CMK (cell line): ENCODE data around the gene IRF2.

ENCODE experiments used
- DNase-seq: peaks from one replicate; pipeline ENCODE4 v3.0.0-alpha.2; 2010; ENCODE audit warnings: low read depth

IRF2 gene

DNA sequence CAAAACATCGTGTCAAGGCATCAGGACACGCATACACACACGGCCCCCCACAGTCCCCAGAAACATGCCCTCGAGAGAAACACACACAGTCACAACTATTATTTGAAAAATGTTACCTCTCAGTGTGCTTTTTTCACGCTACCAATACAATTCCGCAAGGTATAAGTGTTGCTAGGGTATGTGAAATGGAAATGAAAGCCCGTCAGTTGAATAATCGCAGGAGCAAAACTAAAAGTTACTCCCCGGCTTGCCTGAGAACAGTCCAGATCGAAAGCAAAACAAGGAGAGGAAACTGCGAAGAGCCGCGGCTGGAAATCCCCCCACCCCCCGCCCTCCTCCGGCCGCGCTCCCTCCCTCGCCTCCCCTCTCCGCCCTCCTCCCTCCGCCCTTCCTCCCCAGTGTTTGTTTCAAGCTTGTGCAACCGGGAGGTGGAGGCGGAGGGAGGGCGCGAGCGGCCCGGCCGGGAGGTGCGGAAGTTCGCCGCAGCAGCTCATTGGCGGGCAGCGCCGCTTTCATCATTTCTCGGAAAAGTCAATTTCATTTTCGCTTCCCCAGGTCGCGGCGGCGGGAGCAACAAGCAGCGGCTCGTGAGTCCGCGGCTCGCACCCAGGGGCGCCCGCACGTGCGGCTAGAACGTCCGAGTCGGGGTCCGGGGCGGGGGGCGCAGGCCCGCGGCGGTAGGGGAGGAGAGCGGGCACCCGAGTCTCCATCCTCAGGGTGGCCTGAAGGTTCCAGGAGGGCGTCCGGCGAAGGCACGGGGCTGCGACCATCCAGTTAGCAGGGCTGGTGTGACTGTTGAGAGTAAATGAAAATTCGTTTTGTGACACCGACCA lies at the start of gene IRF2:
Gene IRF2 (minus strand): TSS at position 288 of the 833 bp plus-strand sequence. CDS start 45,486 bp downstream, outside the sequence.
- peak; percentile 88 for DNase-seq

DNA sequence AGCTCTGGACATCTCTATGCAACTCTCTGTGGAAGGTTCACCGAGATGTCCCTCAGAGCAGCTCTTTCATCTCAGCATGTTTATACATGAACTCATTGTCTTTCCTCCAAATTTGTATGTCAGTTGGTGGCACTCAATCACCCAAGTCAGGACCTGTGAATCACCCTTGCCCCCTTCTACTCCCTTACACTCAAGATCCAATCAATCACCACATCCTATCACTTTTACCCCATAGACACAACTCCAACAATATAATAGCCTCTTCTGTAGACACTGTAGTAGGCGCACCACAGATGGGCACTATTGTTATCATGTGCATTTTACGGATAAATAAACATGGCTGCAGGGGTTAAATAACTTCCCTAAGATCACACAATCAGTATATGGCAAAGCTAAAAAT lies 41.3 kb upstream of the IRF2 start:
- DNase-seq: no peak

DNA sequence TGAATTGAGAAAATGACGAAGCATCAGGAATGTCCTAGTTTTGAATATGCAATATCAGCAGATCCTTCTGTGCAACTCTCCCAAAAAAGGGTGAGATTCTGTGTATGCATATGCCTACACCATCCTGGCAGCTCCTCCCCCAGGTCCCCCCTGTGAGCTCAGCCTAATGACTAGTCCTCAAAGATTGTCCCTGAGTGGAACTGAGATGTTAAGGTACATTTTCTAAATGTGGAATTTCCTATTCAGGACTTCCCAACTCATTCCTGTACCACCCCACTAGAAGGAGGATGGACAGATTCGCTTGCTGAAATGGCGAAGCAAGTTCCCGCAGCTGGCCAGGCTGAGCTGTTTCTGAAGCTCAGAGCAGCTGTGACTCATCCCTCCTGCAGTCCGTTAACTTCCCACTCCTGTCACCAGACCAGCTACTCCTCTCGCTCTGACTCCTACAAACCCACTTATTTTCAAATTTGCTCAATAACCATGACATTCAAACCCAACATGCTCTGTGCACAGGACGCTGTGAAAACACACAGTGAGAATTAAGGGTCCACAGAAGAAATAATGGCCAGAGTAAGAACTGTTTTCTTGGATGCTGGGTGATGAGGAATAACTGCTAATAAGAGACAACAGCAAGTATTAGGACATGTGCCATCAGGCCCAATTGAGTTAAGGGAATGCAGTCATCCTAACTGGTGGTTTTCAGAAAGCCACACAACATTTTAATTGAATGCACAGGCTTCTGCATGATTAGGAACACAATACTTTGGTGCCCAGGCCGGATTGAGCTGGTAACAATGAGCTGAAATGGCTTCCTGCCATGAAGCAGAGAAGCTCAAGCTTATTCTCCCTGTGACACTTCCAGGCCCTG lies 40.0 kb upstream of the IRF2 start:
- no peak for DNase-seq

DNA sequence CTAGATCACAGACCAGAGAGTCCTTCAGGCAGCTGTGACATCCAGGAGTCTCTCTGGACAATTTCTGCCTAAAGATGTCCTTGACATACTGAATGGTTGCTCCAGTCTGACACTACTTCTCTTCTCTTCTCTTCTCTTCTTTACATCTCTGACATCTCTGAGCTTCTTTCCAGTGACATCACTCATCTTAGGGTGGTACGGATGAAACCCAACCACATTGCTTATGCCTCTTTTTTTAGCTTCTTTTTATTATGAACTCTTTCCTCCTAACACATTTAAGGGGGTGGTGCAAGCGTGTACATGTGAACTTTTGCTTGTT lies 39.4 kb upstream of the IRF2 start:
- no peak for DNase-seq

- no peak for DNase-seq
These were observed 36.8 kb upstream of the IRF2 start for GRCh38 chr4:184511156-184511555.

DNA sequence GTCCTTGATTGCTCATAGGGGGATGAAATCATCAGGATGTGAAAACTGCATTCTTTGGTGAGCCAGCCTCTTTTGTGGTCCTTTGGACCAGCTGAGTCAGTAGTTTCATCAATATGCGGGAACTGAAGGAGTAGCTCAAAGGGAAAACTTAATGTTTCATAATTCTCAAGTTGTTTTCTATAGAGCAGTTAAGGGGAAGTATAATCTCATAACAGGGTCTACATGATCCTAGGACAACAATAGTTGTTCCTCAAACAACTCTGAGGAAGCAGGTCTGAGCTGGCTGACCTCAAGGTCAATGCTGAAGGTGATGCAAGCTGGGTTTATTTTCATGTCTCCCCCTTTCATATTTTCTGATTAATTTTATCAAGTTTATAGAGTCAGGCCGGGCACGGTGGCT lies 36.1 kb upstream of the IRF2 start:
- no peak for DNase-seq

DNA sequence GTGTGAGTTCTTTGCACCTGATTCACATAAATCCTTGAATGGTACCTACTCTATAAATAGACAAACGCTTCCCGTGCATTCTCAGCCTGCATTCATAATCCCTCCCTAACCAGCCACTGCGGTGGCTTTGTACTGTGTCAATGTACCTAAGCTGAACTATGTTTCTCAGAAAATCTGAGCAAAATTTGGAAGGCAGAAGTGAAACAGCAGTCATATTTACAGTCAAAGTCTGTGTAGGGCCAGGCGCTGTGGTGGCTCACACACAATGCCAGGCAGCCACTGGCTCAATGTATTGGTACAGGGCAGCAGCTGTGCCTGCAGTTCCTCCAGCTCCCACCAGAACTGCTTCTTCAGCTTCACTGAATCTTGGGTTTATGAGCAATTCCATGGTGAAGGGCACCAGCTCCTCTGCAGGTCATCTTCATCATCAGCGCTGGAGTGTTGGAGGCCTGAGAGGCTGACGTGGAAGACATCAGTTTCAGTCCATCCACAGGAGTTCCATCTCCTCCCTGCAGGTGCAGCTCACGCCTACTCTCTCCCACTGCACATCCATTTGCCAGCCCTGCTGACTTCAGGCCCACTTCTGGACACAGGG lies 32.3 kb upstream of the IRF2 start:
- DNase-seq: no peak

DNA sequence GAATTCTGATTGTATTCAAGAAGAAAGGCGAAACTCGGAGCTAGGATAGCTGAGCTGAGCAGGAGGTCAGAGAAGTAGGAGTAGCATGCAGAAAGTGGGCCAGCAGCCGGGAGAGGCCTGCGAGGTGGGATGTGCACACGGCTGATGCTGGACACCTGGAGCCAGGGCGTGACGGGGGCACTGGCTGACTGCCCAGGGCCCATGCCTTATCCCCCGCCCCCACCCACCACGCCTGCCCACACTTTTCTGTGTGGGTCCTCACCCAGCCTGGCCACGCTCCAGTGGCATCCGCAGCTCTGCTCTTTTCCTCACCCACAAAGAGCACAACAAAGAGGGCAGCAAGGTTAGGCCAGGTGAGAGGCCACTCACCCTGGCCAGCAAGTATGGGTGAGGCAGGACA lies 30.0 kb upstream of the IRF2 start:
- DNase-seq: no peak

DNA sequence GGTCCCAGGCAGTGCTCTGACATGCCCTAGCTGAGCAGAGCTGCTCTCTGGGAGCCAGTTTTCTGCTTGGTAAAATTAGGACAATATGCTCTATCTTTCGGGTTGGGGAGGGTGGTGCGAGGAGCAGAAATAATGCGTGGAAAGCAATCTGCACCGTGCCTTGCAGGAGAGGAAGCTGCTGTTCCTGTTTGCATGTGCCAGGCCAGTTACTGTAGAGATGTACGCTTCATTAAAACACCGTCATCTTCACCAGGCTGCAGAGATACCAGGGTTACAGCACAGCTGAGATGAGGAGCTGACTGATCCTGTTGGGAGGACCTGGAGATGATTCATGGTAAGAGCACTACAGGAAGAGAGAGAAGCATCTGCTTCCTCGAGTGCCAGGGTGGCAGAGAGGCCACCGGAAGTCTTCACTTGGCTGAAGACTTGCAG lies 29.5 kb upstream of the IRF2 start:
- DNase-seq: peak; percentile 14

DNA sequence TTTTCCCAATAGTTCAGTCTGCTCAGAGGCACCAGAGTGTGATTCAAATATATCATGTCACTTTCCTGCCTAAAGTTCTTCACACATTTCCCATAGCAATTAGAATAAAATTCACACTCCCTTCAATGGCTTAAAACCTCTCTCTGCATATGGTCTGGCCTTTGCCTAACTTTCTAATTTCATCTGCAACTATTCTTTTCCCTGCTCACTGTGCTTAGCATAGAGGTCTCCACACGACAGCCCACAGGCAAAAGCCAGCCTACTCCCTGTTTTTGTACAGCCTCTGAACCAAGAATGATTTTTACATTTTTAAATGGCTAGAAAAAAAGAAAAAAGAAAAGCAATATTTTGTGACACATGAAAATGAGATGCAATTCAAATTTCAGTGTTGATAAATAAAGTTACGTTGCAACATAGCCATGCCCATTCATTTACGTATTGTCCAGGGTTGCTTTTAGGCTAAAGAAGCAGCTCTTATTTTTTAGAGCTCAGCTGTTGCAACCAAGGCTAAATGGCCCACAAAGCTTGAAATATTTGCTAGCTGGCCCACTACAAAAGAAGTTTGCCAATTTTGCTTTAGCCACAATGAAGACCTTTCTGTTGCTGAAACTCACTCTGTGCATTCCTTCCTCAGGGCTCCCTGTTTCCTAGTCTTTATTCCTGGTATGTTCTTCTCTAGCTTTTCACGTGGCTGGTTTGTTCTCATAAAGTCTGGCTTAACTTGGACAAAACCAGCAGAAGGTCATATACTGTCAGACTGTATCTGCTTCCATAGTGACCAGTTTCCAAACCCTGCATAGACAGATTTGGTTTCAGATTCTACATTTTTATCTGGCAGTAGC lies 26.6 kb upstream of the IRF2 start:
- DNase-seq: no peak

GRCh38 chr4:184499996-184500395 lies 25.6 kb upstream of the IRF2 start:
- DNase-seq: no peak

DNA sequence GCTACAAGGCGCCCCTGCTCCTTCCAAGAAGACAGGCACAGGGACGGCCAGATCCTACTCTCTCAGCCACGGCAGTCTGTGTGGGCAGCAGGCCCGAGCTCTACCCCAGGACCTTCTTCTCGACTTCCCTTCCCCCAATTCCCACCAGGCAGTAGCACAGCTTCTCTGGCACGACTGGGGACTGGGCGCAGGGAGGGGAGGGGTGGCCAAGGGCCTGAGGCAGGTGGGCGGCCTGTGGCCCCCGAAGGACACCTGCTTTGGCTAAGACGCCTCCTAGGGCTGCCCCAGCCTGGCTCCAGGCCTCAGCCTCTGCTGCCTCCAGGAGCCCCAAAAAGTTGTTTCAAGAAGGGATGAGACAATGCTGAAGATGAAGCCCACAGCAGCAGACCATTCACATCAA lies 24.2 kb upstream of the IRF2 start:
- no peak for DNase-seq

- no peak for DNase-seq
These were observed 15.4 kb upstream of the IRF2 start for GRCh38 chr4:184489771-184490170.

DNA sequence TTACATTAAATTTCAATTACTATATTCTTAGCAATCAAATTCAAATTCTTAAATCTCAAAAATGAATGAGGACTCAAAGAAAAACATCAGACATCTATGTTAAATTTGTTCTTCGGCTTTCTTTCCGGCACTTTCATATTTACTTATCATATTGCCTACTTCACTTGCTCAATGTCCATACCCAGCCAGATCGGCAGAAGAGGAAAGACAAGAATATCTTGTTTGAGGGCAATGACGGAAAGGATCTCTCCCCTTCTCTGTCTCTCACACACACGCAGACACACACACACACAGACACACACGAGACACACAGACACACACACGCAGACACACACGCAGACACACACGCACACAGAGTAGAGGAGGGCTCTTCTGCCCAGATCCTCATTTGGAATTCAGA lies 13.2 kb upstream of the IRF2 start:
- no peak for DNase-seq

DNA sequence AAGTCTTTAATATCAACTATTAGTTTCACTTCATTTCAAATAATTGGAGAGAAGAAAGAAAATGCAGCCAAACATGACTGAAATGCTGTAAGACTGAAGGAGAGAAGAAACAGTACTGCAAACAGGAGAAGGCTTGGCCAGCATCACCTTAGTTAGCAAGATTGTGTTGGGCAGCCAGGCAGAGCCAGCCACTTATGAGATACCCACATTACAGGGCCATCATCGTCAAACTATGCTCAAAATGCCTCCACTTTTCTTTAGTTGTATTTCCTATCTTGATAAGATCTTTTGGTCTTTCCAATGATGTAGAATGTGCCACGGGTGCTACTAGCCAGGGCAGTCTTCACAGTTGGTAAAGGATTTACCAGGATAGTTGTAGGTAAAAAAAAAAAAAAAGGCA lies 10.9 kb upstream of the IRF2 start:
- no peak for DNase-seq

DNA sequence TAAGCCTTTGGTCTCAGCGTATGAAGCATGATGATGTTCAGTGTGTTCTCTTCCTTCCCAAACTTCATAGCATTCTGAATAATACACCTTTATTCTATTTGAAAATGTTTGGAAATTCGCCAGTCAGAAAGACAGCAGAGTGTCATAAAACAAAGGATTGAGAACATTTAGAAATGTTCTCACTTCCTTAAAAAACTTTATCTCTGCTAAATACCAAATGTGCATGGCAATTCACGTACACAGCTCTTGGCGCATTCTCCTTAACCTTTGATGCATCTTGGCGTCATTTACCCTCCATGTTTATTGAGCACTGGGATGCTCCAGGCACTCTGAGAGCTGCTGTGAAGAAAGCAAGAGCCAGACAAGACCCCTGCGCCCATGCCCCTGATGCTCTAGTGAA lies 7.2 kb upstream of the IRF2 start:
- no peak for DNase-seq

DNA sequence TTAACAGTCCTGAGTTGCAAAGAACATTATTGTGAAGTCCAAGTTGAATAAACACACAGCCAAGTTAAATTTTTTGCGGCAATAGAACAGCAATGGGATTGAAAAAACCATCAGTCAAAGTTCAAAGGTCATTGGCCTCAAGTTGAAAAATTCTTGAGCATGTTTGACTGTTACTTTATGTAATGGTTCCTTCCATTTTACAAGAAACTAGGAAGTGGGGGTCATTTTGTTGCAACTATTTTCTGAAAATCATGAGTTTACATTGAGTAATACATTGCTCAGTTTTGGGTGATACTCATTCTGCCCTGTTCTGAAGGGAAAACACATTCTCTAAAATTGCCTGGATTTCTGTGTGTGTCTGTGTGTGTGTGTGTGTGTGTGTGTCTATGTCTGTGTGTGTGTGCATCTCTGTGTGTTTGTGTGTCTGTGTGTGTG lies 5.2 kb upstream of the IRF2 start:
- no peak for DNase-seq

DNA sequence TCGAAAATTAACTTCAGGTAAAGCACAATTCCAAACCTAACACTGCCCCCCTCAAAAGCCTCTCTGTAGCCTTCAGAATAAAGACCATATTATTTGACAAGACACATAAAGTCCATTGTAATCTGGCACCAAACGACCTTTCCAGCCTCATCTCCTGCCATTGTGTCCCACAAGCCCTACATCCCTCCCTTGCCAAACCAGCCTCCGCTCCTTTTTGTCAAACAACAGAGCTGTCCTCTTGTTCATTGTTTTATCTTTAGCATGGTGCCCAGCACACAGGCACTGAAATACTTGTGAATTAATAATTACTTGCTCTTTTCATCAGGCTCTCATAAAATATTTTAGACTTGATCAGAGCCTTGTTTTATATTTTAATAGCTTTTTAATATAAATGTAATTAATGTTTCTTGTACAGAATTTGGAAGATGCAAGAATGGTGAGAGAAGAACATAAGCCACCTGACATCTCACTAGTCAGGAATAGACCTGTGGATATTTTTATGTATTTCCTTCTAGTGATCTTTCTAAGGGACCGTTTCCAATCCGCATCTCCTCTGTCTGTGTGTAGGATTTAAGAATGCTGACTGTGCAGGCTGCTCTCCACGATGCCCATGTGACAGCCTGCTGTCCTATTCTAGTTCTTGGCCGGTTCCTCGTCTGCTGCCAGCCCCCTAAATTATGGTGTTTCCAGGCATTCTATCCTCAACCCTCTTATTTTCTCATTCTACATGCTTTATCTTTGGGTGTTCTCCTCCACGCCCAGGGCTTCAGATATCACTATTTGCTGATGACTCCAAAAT lies 3.0 kb upstream of the IRF2 start:
- no peak for DNase-seq

DNA sequence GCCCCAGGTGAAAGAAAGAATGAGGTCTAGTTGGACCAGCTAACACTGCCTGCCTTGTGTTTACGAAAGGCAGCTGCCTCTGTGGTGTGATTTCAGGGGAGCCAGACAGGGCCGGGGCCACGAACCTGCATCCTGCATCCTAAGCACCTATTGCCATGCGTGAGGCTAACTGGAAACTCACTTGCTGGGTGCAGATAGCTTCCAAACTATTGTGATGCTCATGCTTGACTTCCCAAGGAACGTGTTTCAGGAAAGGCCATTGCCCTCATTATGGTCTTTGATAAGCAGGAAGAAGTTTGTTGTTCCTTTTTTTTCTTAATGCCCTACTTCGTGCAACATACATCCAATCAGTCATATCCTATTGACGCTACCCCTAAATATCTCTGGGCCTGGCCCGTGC lies 2.3 kb upstream of the IRF2 start:
- no peak for DNase-seq

- DNase-seq: no peak
These were observed 1.1 kb upstream of the IRF2 start for GRCh38 chr4:184475498-184475897.

GRCh38 chr4:184475096-184475461 lies 729 bp upstream of the IRF2 start:
- DNase-seq: peak; percentile 35
